ENCODE data around the gene SYCE1. TPM values are rescaled to one million over a fixed set of nuclear protein-coding genes. Genes with fewer than 3 reads are reported as not detected.
"Not testable (repeated sequence)": the region's sequence is repeated elsewhere in the genome, so short reads cannot be mapped to it uniquely, and the experiment has no call there.

The SYCE1 gene
- total RNA-seq, 2 donors from 2014 or later = 0.51 to 0.76 TPM

DNA sequence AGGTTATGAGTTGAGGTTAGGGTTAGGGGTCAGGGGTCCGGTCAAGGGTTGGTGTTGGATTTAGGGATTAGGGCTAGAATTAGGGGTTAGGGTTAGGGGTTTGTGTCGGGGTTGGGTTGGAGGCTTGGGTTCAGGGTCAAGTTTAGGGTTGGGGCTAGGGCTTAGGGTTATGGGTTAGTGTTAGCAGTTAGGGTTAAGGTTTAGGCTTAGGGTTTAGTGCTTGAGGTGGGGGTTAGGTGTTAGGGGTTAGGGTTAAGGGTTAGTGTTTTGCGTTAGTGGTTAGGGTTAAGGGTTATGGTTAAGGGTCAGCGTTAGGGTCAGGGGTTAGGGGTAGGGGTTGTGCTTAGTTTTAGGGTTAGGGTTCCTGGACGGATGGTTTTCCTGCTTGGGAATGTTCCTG is 1.7 kb upstream of the SYCE1 start:
- DNase-seq (ENCODE audit: low spot score) = no peak
- intact Hi-C loops (cut with DNase I) = no loop called here

DNA sequence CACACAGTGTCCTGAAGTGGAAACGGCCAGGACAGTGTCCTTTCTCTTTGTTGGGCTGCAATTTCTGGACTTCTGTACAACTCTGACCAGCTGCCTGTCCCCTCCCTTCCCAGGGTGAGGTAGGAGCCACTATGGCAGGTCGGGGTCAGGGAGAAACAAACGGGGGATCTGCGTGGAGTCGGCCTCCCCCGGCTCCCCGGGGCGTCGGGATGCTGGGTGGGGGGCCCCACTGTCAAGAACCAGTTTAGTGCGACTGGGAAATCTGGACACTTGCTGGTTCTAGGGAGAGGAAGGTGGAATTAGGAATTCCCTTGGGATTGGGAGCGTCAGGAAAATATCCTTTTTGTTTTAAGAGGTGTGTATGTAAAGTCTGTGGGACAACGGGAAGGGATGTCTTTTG is 567 bp downstream of the SYCE1 start:
- intact Hi-C loops (cut with DNase I) = no loop called here
- no peak for DNase-seq (ENCODE audit: low spot score)

DNA sequence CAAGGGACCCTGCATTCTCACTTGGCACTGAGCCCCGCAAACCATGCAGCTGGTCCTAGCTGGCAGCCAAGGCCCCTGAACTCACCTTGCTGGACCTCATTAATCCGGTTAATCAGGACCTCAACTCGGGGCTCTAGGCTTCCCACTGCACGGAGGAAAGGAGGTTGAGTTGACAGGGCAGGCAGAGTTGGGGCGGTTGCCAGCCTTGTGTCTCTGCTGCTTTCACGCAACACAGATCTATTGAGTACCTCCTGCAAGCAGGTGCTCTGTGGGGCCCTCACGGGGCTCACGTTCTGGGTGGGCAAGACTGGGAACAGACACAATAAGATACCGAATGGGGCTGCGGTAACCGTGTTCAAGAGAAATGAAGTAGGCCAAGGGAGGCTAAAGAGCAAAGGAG is 6.2 kb downstream of the SYCE1 start:
- no peak for DNase-seq (ENCODE audit: low spot score)
- intact Hi-C loops (cut with DNase I) = no loop called here

DNA sequence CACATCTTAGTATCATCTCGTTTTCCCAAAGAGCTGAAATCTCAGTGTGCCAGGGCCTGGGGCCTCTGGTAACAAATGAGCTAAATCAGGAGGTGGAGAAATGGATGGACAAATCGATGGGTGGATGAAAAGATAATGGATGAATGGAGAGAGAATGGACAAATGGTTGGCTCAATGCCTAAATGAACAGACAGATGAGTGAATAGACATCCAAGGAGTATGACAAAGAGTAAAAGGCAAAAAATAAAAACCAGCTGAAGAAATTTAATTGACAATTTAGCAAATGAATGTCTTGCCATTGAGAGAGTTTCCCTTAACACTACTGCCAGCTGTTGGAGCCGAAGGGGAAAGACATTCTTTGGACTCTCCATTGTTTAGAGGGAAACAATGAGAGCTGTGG is 8.0 kb downstream of the SYCE1 start:
- intact Hi-C loops (cut with DNase I) = no loop called here
- no peak for DNase-seq (ENCODE audit: low spot score)

DNA sequence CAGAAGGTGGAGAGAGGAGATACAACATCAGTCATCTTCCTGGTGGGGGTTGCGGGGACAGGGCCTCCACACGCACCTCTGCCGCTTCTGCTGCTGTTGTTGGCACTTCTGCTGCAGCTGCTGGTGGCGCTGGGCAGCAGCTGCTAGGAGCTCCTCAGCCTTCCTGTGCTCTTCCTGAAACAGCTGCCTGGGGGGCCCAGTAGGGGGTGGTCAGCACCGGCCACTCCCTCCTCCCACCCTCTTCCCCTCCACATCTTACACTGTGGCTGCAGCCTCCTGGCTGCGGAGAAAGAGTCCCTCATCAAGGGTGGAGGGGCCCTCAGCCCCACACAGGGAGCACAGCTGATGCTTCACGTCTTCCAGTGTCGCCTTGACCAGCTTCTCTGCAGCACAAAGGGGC is 9.9 kb downstream of the SYCE1 start:
- intact Hi-C loops (cut with DNase I) = no loop called here
- no peak for DNase-seq (ENCODE audit: low spot score)

DNA sequence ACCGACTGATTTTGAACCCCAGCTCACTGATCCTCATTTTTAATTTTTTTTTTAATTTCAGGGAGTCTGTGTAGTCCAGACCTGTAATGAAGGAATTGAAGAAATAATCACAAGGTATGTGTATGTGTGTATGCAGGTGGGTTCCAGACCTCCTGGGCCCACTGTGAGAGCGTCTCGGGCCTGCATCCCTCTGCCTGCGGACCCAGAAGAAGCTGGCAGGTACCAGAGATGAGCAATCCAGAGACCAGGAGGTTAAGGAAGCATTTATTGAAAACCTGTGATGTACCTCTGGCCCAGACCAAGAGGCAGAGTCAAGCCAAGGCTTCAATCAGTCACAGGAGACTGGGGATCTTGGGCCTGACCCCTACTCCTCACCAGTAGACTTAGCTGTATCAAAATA is 10.8 kb downstream of the SYCE1 start:
- no peak for DNase-seq (ENCODE audit: low spot score)
- intact Hi-C loops (cut with DNase I) = no loop called here

DNA sequence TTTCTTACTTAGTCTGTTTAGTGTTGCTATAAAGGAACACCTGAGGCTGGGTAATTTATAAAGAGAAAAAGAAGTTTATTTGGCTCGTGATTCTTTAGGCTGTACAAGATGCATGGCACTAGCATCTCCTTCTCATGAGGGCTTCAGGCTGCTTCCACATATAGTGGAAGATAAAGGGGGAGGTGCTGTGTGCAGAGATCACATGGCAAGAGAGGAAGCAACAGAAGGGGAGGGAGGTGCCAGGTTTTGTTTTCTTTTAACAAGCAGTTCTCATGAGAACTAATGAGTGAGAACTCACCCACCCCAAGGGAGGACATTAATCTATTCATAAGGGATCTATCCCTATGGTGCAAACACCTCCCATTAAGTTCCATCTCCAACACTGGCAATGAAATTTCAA is 20.9 kb downstream of the SYCE1 start:
- DNase-seq (ENCODE audit: low spot score) = no peak
- intact Hi-C loops (cut with DNase I) = no loop called here

DNA sequence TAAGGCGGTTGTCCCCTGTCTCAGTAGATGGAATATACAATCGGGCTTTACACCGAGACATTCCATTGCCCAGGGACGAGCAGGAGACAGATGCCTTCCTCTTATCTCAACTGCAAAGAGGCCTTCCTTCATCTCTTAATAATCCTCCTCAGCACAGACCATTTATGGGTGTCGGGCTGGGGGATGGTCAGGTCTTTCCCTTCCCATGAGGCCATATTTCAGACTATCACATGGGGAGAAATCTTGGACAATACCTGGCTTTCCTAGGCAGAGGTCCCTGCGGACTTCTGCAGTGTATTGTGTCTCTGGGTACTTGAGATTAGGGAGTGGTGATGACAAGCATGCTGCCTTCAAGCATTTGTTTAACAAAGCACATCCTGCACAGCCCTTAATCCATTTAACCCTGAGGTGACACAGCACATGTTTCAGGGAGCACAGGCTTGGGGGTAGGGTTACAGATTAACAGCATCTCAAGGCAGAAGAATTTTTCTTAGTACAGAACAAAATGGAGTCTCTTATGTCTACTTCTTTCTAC is 23.9 kb downstream of the SYCE1 start:
- intact Hi-C loops (cut with DNase I); DNase-seq (ENCODE audit: low spot score): not testable (repeated sequence)

DNA sequence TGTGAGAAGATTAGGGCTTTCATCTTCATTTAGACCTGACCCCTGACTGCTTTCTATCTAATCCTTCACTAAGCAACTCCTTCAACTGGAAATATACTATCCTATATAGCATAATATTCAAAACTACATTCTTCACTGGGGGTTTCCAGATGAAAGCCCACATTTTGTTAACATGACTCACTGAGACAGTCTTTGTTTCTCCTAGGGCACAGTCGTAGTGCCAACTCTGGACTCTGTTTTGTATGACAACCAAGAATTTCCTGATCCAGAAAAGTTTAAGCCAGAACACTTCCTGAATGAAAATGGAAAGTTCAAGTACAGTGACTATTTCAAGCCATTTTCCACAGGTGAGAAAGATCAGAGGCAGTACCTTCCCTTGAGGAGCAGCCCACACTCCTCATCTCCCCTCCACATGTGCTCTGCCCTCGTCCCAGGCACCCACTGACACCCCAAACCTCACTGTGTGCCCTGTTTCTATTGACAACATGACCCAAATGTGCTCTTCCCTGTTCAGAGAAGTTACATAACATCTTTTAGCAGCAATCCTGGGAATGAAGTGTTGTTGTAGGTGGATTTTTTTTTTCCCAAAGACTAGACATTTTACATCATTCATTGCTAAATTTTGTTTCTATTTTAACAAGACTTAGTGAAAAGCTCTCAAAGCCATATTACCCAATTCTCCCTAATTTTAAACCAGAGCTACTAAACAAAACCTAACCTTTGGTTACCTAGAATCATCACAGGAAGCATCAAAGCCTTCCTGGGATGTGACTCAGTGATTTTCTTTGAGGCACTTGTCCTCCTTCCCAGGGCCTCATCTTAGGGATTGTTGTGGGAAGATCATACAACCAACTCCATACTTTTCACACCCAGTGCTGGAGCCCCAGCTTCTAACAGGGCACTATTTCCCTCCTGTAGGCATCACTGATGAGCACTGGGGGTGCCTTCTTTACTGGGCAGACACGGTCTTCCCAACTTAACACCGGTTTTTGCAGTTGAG is 27.5 kb downstream of the SYCE1 start:
- DNase-seq (ENCODE audit: low spot score) = no peak
- intact Hi-C loops (cut with DNase I) = no loop called here

DNA sequence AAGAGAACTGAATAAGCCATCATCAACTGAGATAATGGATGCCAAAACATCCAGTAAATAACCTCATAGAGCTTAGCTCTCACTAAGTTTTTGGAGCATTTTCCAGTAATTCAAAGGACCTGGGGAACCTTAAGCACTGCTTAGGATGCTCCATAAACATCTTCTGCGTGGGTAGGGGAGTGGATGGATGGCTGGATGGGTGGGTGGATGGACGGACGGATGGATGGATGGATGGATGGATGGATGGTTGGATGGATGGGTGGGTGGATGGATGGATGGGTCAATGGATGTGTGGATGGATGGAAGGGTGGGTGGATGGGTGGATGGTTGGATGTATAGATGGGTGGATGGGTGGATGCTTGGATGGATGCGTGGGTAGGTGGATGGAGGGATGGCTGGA is 29.2 kb downstream of the SYCE1 start:
- DNase-seq (ENCODE audit: low spot score) = no peak
- intact Hi-C loops (cut with DNase I) = no loop called here

DNA sequence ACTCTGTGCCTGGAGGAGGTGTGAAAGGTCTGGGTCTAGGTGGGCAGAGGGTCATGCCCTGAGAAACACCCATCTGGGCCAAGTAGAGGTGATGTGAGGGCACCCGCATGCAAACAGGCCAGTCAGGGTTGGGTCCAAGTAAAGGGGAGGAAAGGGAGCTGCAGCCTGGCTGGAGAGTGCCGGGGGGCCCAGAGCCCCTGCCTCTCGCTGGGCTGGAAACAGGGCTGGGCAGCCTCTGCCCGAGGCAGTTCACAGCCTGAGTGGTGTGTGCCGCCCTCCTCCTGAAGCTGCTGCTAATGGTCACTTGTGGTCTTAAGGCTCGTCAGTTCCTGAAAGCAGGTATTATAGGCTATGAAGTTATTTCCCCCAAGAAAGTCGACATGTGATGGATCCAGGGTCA is 31.0 kb downstream of the SYCE1 start:
- DNase-seq (ENCODE audit: low spot score) = no peak
- intact Hi-C loops (cut with DNase I) = no loop called here

DNA sequence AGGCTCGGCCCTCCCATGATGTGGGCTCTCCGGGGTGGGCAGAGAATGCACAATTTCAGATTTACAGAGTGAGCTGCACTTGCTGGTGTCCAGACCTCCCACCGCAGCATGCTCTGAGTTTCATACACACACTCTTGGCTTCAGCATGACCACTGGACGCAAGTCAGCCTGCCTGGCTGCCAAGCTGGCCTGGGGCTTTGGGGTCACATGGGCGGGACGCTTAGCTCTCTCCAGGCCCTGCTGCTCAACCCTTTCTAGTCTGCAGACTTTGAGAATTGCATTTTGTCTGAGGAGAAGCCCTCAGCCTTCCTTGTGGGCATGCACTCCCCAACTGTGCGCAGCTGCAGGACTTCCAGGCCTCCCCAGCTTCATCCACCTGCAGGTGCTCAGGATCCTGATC is 32.5 kb downstream of the SYCE1 start:
- DNase-seq (ENCODE audit: low spot score) = no peak
- intact Hi-C loops (cut with DNase I) = no loop called here

DNA sequence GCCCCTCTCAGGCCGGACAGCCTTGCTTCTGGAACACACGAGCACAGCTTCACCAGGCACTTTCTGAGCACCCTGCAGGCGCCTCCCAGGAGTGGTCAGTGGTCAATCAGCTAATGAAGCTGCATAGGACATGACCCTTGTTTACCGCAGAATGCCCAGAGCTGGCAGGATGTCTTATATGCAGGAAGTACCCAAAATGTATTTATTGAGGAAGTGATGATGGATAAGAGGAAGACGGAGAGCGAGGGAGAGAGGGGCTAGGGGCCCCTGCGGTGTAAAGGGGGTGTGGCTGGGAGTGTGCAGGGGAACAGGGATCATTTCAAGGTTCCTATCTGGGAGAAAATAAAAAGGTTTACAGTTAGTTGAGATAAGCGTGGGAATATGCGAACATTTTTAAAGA is 34.9 kb downstream of the SYCE1 start:
- intact Hi-C loops (cut with DNase I) = no loop called here
- DNase-seq (ENCODE audit: low spot score) = no peak

DNA sequence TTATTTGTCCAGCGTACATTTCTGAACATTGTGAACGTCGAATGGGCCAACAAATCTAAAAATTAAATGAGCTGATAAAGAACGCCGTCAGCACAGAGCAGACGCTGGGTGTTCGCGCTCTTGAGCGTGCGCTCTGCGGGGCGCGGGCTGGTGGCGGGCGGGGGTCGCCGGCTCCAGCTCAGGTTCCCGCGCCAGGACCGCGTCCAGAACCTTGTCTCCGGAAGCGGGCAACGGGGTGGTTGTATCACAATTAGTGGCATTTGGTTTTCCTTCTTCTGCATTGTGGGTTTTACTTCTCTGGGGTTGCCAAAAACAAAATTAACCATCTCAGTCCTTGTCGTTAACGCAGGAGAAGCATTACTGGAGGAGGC is 35.8 kb downstream of the SYCE1 start:
- intact Hi-C loops (cut with DNase I) = no loop called here
- DNase-seq (ENCODE audit: low spot score) = no peak

DNA sequence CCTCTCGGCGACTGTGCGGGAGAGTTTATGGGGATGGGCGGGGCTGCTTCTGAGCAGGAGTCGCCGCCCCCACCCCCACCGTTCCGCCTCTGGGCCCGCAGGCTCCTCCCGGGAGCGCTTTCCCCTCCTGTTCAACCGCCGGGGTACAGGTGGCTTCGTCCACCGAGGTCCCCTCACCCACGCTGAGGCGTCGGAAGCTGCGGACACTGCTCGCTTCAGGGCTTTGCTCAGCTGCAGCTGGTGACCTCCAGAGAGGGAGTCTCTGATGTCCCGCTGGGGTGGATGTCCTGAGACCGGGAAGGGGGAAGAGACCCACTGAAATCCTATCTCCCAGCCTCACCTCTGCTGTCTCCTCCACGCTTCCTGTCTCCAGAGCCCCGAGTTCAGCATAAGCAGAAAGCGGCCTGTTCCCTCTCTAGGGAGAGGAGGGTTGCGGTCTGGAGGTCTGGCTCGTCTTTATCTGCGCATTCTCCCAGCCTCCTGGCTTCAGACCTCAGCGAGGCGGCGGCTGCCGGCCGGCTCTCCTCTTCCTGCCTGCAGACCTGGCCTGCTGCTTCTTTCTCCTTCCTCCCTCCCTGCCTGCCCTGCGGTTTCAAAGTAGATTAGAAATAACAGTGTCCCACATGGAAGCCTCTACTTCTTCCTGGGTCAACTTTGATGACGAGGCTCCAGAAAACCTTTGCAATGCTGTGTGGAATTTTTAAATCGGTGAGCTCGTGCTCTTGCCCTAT is 36.4 kb downstream of the SYCE1 start:
- intact Hi-C loops (cut with DNase I) = no loop called here
- no peak for DNase-seq (ENCODE audit: low spot score)

DNA sequence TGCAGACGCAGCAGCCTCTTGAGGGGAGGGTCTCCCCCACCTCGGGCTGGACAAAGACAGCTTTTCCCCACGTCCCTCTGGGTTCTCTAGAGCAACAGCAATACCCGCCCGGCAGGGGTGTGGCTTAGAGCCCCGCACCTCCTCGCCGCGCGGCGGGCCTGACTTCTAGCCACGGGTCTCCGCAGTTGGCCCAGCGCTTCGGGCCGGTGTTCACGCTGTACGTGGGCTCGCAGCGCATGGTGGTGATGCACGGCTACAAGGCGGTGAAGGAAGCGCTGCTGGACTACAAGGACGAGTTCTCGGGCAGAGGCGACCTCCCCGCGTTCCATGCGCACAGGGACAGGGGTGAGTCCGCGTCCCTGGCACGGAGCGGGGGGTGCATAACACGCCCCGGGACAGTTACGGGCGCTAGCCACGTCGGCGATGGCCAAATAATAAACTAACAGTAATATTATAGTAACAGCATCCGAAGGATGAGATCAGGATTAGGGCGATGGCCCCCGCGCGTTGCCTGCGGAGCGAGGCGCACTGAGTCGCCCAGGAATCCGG is 37.0 kb downstream of the SYCE1 start:
- no peak for DNase-seq (ENCODE audit: low spot score)
- intact Hi-C loops (cut with DNase I) = no loop called here

DNA sequence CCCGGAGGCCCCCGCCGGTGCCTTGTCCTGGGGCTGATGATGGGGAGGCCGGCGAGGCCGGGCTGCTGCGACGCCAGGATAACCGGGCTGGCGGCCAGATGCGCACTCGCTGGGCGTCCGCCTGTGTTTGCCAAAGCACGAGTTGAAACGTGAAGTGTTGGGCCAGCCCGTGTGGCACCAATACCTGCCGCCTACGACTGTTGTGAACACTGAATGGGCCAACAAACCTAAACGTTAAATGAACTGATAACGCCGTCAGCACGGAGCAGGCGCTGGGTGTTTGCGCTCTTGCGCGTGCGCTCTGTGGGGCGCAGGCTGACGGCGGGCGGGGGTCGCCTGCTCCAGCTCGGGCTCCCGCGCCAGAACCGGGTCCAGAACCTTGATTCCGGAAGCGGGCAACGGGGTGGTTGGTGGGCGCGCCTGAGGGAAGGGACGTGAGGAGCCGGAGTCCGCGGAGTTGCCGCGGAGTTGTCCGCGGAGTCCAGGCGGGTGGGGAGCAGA is 37.6 kb downstream of the SYCE1 start:
- intact Hi-C loops (cut with DNase I) = no loop called here
- DNase-seq (ENCODE audit: low spot score) = no peak

DNA sequence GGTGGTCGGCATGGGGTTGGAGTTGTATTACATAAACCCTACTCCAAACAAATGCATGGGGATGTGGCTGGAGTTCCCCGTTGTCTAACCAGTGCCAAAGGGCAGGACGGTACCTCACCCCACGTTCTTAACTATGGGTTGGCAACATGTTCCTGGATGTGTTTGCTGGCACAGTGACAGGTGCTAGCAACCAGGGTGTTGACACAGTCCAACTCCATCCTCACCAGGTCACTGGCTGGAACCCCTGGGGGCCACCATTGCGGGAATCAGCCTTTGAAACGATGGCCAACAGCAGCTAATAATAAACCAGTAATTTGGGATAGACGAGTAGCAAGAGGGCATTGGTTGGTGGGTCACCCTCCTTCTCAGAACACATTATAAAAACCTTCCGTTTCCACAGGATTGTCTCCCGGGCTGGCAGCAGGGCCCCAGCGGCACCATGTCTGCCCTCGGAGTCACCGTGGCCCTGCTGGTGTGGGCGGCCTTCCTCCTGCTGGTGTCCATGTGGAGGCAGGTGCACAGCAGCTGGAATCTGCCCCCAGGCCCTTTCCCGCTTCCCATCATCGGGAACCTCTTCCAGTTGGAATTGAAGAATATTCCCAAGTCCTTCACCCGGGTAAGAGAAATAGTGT is 38.3 kb downstream of the SYCE1 start, which contains the start of gene CYP2E1:
Gene CYP2E1 (plus strand): TSS at position 407 of the 632 bp plus-strand sequence. CDS start 33 bp downstream, at position 440.
- no peak for DNase-seq (ENCODE audit: low spot score)
- intact Hi-C loops (cut with DNase I) = no loop called here

DNA sequence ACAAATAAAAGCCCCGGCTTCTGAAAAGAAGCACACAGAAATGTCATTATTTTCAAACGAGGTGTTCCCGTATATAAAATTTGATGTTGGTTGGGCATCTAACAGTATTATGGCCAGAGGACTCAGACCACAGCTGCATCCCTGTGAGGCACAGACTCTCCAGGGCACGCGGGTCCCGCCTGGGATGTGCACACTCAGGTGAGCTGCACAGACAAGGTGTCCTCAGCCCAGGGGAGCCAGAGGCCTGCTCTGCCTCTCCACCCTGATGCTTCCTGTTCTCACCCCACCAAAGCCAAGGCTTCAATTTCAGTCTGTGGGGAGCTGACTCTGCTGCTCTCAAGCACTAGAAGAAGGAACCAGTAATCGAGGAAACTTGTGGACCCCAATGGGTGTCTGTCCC is 39.9 kb downstream of the SYCE1 start:
- intact Hi-C loops (cut with DNase I) = no loop called here

More for the DNA sequence above, 39.9 kb downstream of the SYCE1 start:
- no peak for DNase-seq (ENCODE audit: low spot score)

Measured in posterior vena cava (tissue), 2 donors.